Gastrocnemius medialis (tissue), 4 donors: ENCODE data around the gene SMARCA5.

ENCODE experiments used
- CTCF ChIP-seq, 5 experiments: fragments of 450-650 bp in 3 of 5; fragments of 200-600 bp in 2 of 5; sonication (generic) in 2 of 5; IDR thresholded peaks in 4 of 5; conservative IDR thresholded peaks in 1 of 5; 1 replicate in 4 of 5; 2 replicates in 1 of 5; pipeline ENCODE4 v1.5.1; 2016 to 2019; ENCODE audit warnings: antibody characterized with exemption in 5 of 5, mild to moderate bottlenecking in 3 of 5, moderate library complexity in 3 of 5
- POLR2A ChIP-seq, 2 donors: fragments of 450-650 bp; IDR thresholded peaks; one replicate each; pipeline ENCODE4 v1.6.1; 2017; ENCODE audit warnings: antibody characterized with exemption in 2 of 2, mild to moderate bottlenecking in 2 of 2, moderate library complexity in 2 of 2

DNA sequence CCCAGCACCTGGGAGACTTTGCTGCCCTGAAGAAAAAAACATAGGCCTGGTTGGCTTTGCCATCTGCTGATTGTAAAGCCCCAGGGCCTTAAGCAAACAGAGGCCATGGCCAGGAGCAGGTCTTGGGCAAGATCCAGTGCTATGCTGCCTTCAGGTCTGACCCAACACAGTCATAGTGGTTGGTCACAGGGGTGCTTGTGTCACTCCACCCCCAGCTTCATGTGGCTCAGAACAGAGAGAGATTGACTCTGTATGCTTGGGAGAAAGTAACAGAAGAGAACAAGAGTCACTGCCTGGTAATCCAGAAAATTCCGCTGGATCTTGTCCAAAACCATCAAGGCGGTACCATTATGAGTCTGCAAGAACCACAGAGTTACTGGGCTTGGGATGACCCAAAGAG, 24.4 kb upstream of the SMARCA5 start:
- TF ChIP-seq CTCF (IDR thresholded peaks at IDR 0.05 in 4 of 5, conservative IDR thresholded peaks at IDR 0.05 in 1 of 5): no peak
- TF ChIP-seq POLR2A (IDR thresholded peaks at IDR 0.05): no peak
